Erythroblast (primary cell): Measurements from ENCODE around the gene SPSB4.

Source experiments
- DNase-seq, 2 experiments: peaks; one replicate each; lab custom pipeline; 2025; lab: John Stamatoyannopoulos, UW
- GATA1 ChIP-seq: IDR thresholded peaks from 2 replicates; pipeline ENCODE4 v1.6.1; 2011; ENCODE audit warnings: low read depth, mild to moderate bottlenecking, control low read depth, low read length, moderate library complexity
- POLR2A ChIP-seq: IDR thresholded peaks from 2 replicates; pipeline ENCODE4 v1.6.1; 2011; ENCODE audit warnings: mild to moderate bottlenecking, low read length

The SPSB4 gene

GRCh38 chr3:141044695-141045641 is 6.2 kb upstream of the SPSB4 start:
- no peak for DNase-seq
- TF ChIP-seq POLR2A (no peak), GATA1 (no peak)

GRCh38 chr3:141045849-141046248 is 5.3 kb upstream of the SPSB4 start:
- no peak for DNase-seq
- TF ChIP-seq GATA1, result no peak
- no peak for TF ChIP-seq POLR2A

GRCh38 chr3:141047168-141047567 is 4.0 kb upstream of the SPSB4 start:
- DNase-seq, result no peak
- no peak for TF ChIP-seq POLR2A
- no peak for TF ChIP-seq GATA1

DNA sequence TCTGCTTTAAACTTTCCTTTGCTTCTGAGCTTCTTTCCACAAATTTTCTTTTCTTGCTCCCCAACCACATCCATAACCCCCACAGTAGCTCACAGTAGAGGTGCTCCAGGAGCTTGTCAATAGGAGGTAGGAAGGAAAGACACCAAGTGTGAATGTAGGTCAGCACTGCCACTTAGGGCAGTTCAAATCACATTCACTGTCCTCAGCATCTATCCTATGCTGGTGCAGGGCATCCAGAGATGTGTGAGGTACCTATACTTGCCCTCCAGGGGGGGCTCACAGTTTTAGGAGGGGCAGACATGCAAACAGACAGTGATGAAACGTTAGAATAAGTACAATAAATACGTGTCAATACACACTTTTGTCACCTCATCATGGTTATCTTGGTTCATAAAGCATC is 1.5 kb upstream of the SPSB4 start:
- DNase-seq, result peak in 1 of 2 experiments; percentile 8

DNA sequence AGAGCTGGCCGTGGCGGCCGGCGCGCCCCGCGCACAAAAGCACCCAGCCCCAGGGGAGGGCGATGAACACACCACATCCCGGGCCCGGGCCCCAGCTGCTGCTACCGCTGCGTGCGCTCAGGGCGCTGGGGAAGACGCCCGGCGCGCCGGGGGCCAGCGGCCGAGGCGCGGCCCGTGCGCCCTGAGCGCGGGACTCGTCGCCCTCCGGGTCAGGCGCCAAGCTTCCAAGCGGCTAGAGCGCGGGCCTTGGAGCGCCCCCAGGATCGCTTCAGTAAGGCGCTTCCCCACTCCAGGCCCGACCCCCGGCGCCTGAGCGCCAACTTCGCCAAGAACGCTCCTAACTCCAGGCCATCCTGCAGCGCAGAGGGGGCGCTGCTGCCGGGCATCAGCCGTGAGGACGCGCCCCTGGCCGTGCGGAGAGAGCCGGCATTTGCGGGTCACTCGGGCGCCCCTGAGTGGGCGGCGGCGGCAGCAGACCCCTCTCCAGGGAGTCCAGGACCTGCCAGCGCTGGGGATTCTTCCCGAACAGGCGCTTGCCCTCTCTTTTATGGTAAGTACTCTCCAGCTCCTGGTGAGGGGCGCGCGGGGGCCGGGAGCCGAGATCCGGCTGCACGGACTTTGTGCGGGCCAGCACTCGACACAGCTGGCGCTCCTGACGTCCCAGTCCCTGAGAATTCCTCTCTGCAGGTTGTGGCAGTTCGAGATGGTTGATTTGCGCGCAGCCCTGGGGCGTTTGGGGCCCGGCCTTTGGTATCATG is 475 bp downstream of the SPSB4 start:
- DNase-seq, result peak in 1 of 2 experiments; percentile 11
- TF ChIP-seq POLR2A (no peak), GATA1 (no peak)

More for the DNA sequence above, 1.5 kb upstream of the SPSB4 start:
- TF ChIP-seq POLR2A (no peak), GATA1 (no peak)

GRCh38 chr3:141052201-141053069 is 1.3 kb downstream of the SPSB4 start:
- no peak for DNase-seq
- no peak for TF ChIP-seq GATA1
- TF ChIP-seq POLR2A, result no peak

- TF ChIP-seq GATA1 (no peak), POLR2A (no peak)
- no peak for DNase-seq
These were observed 4.0 kb downstream of the SPSB4 start for GRCh38 chr3:141055136-141055535.

GRCh38 chr3:141055536-141056445 is 4.6 kb downstream of the SPSB4 start:
- TF ChIP-seq GATA1, result no peak
- TF ChIP-seq POLR2A, result no peak
- no peak for DNase-seq

- no peak for DNase-seq
- TF ChIP-seq GATA1 (no peak), POLR2A (no peak)
These were observed 5.6 kb downstream of the SPSB4 start for GRCh38 chr3:141056751-141057171.

- DNase-seq, result no peak
- no peak for TF ChIP-seq GATA1
- TF ChIP-seq POLR2A, result no peak
These were observed 6.3 kb downstream of the SPSB4 start for GRCh38 chr3:141057436-141057835.

DNA sequence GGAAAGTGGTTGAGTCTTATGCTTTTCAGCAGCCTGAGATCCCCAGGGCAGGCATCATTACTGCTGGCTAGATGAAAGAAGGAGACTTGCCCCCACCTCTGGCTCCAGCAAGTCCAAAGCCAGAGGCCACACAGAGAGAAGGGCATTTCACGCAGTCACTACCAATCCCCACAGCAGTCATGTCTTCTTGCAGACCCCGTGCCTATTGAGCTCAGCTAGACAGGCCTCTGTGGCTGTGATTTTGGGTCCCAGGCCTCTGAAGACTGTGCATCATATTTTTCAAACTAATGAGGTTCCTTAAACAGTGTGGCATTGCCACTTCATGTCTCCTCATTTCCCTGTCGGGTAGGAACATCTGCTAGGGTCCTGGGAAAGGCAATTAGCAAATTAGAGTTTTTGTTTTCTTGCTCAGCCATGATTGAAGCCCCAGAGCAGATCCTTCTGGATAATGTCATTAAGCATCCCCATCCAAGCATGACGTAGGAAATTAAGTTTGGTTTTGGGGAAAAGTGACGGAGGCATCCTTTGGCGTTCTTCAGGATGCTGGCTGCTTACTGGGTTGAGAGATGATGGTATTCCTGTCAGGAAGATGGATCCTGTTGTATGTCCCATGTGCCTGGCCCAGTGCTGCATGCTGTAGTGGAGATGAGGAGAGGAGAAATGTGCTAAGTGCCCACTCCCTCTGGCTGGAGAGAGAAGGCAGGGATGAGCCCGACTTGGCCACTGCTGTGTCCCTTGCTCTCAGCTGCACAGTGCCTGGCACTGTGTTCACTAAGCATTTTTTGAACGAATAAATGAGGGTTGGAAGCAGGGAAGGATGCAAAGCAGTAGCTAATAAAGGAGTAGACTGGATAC is 7.0 kb downstream of the SPSB4 start:
- TF ChIP-seq POLR2A, result no peak
- no peak for TF ChIP-seq GATA1
- no peak for DNase-seq

DNA sequence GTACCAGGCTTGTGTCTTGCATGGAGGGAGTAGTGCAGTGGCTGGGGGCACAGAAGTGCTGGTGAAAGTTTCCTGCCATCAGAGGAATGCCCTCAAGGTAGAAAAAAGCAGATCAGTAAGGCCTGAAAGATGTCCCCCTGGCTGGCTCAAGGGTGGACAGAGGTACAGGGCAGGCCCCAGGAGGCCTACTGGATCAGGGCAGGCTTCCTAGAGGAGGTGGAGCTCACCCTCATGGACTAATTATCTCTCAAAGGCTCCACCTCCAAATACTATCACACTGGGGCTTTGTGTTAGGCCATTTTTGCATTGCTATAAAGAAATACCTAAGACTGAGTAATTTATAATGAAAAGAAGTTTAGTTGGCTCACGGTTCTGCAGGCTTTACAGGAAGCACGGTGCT is 7.8 kb downstream of the SPSB4 start:
- no peak for TF ChIP-seq POLR2A
- no peak for TF ChIP-seq GATA1
- no peak for DNase-seq
